DND-41 (cell line): ENCODE results near the gene CMSS1.

Experiments
- CTCF ChIP-seq: IDR thresholded peaks from 2 replicates; pipeline ENCODE4 v1.5.1; 2012; ENCODE audit warnings: borderline replicate concordance, low read length, moderate library complexity, mild to moderate bottlenecking; ENCODE audit not compliant: poor library complexity, severe bottlenecking; ENCODE audit errors: extremely low read depth
- EZH2 ChIP-seq: IDR thresholded peaks from 3 replicates; pipeline ENCODE4 v1.6.1; 2012; ENCODE audit warnings: borderline replicate concordance, low read depth, mild to moderate bottlenecking, moderate library complexity, low read length, inconsistent platforms; ENCODE audit not compliant: severe bottlenecking

- TF ChIP-seq CTCF (no peak), EZH2 (no peak)
These were observed 189.1 kb downstream of the CMSS1 start for GRCh38 chr3:100006570-100007271.
